Small intestine (tissue), 7 donors: ENCODE measurements around the gene STK33. TPM values are rescaled to one million over a fixed set of nuclear protein-coding genes. Genes with fewer than 3 reads are reported as not detected.
A peak's percentile ranks its signal among the peaks of the same experiment; 100 is the strongest.

ENCODE experiments used
- DNase-seq, 2 donors: peaks; one replicate each; pipeline versions ENCODE4 v3.0.0 to v3.0.0-alpha.2; 2013
- FAIRE-seq: peaks from 2 replicates; lab custom pipeline; 2012; peaks lifted over from hg19 to GRCh38; lab: Jason Lieb, UNC
- H3K27ac ChIP-seq, 3 donors: one replicate each; pipeline ENCODE4 v1.5.1; 2013; ENCODE audit warnings: low read length in 2 of 3, mild to moderate bottlenecking in 2 of 3, control low read depth in 1 of 3, inconsistent platforms in 1 of 3, low read depth in 1 of 3, moderate library complexity in 1 of 3
- H3K27me3 ChIP-seq, 3 donors: one replicate each; pipeline ENCODE4 v1.6.1; 2013; ENCODE audit warnings: low read length in 3 of 3, inconsistent platforms in 1 of 3; ENCODE audit not compliant: control insufficient read depth in 3 of 3, insufficient read depth in 3 of 3
- H3K36me3 ChIP-seq, 3 donors: one replicate each; pipeline ENCODE4 v1.6.1; 2013; ENCODE audit warnings: low read length in 3 of 3, inconsistent platforms in 1 of 3, low read depth in 1 of 3, mild to moderate bottlenecking in 1 of 3, moderate library complexity in 1 of 3; ENCODE audit not compliant: control insufficient read depth in 3 of 3, insufficient read depth in 2 of 3
- H3K4me1 ChIP-seq, 3 donors: one replicate each; pipeline ENCODE4 v1.6.1; 2013; ENCODE audit warnings: low read length in 2 of 3, inconsistent platforms in 1 of 3, low read depth in 1 of 3, mild to moderate bottlenecking in 1 of 3, moderate library complexity in 1 of 3; ENCODE audit not compliant: control insufficient read depth in 3 of 3, insufficient read depth in 2 of 3
- H3K4me3 ChIP-seq, 3 donors: one replicate each; pipeline ENCODE4 v1.5.1; 2013; ENCODE audit warnings: low read length in 3 of 3, control low read depth in 1 of 3, inconsistent platforms in 1 of 3, low read depth in 1 of 3, mild to moderate bottlenecking in 1 of 3, moderate library complexity in 1 of 3
- H3K9me3 ChIP-seq, 2 donors: one replicate each; pipeline ENCODE4 v1.6.1; 2013; ENCODE audit warnings: low read depth in 1 of 2, low read length in 1 of 2; ENCODE audit not compliant: control insufficient read depth in 2 of 2, insufficient read depth in 1 of 2
- WGBS, 3 donors: extraction: QIAGEN DNeasy Blood & Tissue Kit; methylation state at CpG; one replicate each; pipeline ENCODE4 v1.1.7; 2013; 5-methylcytosine and 5-hydroxymethylcytosine counted together
- polyA plus RNA-seq, 4 donors: library from polyadenylated mRNA; stranded (reverse) in 3 of 4; unstranded in 1 of 4; fragments of 200-250 nt in 3 of 4; fragments of 120-200 nt in 1 of 4; gene quantifications; one replicate each; pipeline versions ENCODE4 v1.2.1 to v1.2.3, GENCODE V29; 2013
- donor health status: healthy with polysubstance abuse.
- donor health status: control.
- donor health status: control.
- donor health status: Bipolar disorder and iron deficiency.
- donor health status: healthy.

The STK33 gene
- polyA plus RNA-seq, 4 donors: 0.89 to 5.3 (median 2.5) TPM

DNA sequence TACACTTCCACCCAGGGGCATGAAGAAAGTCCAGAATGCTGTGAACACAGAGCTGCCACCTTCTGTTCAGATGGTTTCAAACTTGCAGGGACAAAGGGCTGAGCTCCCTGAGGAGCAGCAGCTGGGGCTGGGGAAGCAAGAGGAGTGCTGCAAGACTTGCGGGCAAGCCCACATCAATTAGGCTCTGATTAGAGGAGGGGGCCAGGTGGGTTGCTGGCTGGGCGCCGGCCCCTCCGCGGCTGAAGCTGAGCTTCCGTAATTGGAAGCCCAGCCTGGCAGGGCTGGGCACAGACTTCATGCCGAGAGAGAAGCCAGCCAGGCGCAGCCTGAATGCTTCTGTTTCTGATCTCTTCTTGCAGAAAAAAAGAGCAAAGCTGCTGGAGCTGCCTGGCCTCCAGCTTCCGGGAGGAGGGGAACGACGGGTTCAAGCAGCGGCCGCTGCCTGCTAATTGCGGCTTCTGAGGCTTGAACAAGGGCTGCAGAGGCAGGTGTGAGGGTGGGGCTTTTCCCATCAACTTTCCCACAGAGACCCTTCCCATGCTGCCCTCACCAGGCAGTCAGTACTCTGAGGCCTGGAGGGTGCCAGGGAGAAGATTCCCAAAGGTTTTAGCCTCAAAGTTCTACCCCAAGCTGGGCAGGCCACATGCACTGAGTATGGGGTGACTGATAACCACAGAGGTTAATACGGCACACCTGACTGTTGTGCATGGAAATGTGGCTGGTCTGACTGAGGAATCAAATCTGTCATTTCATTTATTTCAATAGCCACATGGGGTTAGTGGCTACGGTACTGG is 239.2 kb downstream of the STK33 start:
- WGBS, 3 donors: 7 to 14% (median 10%) methylated on average over 16 of the region's 16 CpGs
- Histone ChIP-seq H3K4me1 (peaks cover 0 to 29% (median 0%) of the 10 kb centered on the region in 3 donors), H3K36me3 (no peaks in the 10 kb centered on the region), H3K9me3 (no peaks in the 10 kb centered on the region), H3K27me3 (no peaks in the 10 kb centered on the region), H3K27ac (no peak overlapping the region), H3K4me3 (peak overlapping the region in 1 of 3 donors; percentile 13)
- DNase-seq: peak; percentile 56 to 57
- no peak for FAIRE-seq

- Histone ChIP-seq H3K36me3 (no peaks in the 10 kb centered on the region), H3K4me3 (no peak overlapping the region), H3K27me3 (no peaks in the 10 kb centered on the region), H3K27ac (no peak overlapping the region), H3K4me1 (peaks cover 0 to 28% (median 0%) of the 10 kb centered on the region in 3 donors), H3K9me3 (no peaks in the 10 kb centered on the region)
- WGBS, 3 donors: 59 to 74% (median 64%) methylated on average over 13 of the region's 13 CpGs
- FAIRE-seq (no peak), DNase-seq (peak in 1 of 2 donors; percentile 39)
Observed at GRCh38 chr11:8352876-8353505, 241.0 kb downstream of the STK33 start.

GRCh38 chr11:8352103-8352875 is 241.7 kb downstream of the STK33 start:
- H3K4me1 ChIP-seq: peaks cover 0 to 22% (median 0%) of the 10 kb centered on the region in 3 donors
- H3K27me3 ChIP-seq: no peaks in the 10 kb centered on the region
- WGBS, 3 donors: 89 to 93% (median 92%) methylated on average over 4 of the region's 4 CpGs
- DNase-seq (no peak), FAIRE-seq (no peak)
- no peaks in the 10 kb centered on the region for H3K9me3 ChIP-seq
- no peak overlapping the region for H3K27ac ChIP-seq
- H3K4me3 ChIP-seq: no peak overlapping the region
- no peaks in the 10 kb centered on the region for H3K36me3 ChIP-seq

DNA sequence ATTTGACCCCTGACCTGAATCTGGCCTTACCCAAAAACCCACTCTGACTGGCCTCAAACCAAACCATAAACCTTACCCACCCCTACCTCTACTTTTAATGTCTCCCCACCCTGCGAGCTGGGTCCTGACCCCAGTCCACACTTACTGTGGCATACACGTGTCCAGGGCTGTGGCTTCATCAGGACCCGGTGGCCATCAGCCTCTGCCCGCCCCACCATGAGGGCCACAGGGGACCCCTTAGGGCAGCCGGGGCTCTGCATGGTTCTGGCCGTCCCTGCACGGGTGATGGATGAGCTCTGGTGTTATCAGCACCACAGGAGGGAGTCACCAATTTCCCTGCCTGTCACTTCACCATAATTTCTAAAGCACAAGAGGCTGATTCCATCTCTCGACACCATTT is 242.8 kb downstream of the STK33 start:
- DNase-seq (no peak), FAIRE-seq (no peak)
- no peak overlapping the region for H3K27ac ChIP-seq
- peaks cover 0 to 13% (median 0%) of the 10 kb centered on the region in 3 donors for H3K4me1 ChIP-seq
- no peaks in the 10 kb centered on the region for H3K9me3 ChIP-seq
- 81 to 89% (median 84%) methylated on average over 8 of the region's 8 CpGs for WGBS, 3 donors
- H3K36me3 ChIP-seq: no peaks in the 10 kb centered on the region
- peaks cover 0 to 1% (median 0%) of the 10 kb centered on the region in 3 donors for H3K27me3 ChIP-seq
- H3K4me3 ChIP-seq: no peak overlapping the region

- H3K27ac ChIP-seq: no peak overlapping the region
- H3K9me3 ChIP-seq: no peaks in the 10 kb centered on the region
- H3K36me3 ChIP-seq: no peaks in the 10 kb centered on the region
- 92 to 98% (median 94%) methylated on average over 2 of the region's 2 CpGs for WGBS, 3 donors
- H3K4me1 ChIP-seq: no peaks in the 10 kb centered on the region
- FAIRE-seq: no peak
- no peak for DNase-seq
- H3K4me3 ChIP-seq: no peak overlapping the region
- H3K27me3 ChIP-seq: peaks cover 0 to 4% (median 0%) of the 10 kb centered on the region in 3 donors
Observed at GRCh38 chr11:8347978-8348377, 246.1 kb downstream of the STK33 start.

- DNase-seq: no peak
- Histone ChIP-seq H3K27me3 (peaks cover 0 to 4% (median 0%) of the 10 kb centered on the region in 3 donors), H3K4me3 (no peak overlapping the region), H3K36me3 (no peaks in the 10 kb centered on the region), H3K9me3 (no peaks in the 10 kb centered on the region), H3K27ac (no peak overlapping the region), H3K4me1 (no peaks in the 10 kb centered on the region)
- 90 to 92% (median 90%) methylated on average over 16 of the region's 16 CpGs for WGBS, 3 donors
- no peak for FAIRE-seq
Observed at GRCh38 chr11:8346157-8346755, 247.8 kb downstream of the STK33 start.

- no peak for DNase-seq
- H3K9me3 ChIP-seq: no peaks in the 10 kb centered on the region
- no peak overlapping the region for H3K4me3 ChIP-seq
- 74 to 82% (median 75%) methylated on average over 11 of the region's 11 CpGs for WGBS, 3 donors
- peaks cover 0 to 7% (median 1%) of the 10 kb centered on the region in 3 donors for H3K4me1 ChIP-seq
- no peaks in the 10 kb centered on the region for H3K36me3 ChIP-seq
- FAIRE-seq: no peak
- H3K27ac ChIP-seq: no peak overlapping the region
- peaks cover 0 to 4% (median 0%) of the 10 kb centered on the region in 3 donors for H3K27me3 ChIP-seq
Observed at GRCh38 chr11:8345179-8345578, 248.8 kb downstream of the STK33 start.

DNA sequence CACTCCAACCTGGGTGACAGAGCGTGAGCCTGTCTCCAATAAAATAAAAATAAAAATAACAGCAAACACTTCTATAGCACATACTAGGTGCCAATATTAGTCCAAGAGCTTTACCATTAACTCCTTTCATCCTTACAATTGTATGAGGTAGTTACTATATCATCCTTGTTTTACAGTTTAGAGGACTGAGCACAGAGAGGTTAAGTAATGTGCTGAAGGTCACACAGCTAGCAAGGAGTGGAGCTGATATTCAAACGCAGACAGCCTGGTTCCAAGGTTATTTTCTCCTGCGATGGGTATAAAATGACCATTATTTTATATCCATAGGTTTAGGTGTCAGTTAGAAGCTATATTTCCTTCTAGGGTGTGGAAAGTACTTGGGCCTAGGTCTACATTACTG is 249.7 kb downstream of the STK33 start:
- H3K4me3 ChIP-seq: no peak overlapping the region
- WGBS, 3 donors: 67 to 77% (median 75%) methylated on average over 3 of the region's 3 CpGs
- H3K4me1 ChIP-seq: peaks cover 0 to 12% (median 1%) of the 10 kb centered on the region in 3 donors
- DNase-seq (no peak), FAIRE-seq (no peak)
- no peak overlapping the region for H3K27ac ChIP-seq
- no peaks in the 10 kb centered on the region for H3K9me3 ChIP-seq
- H3K27me3 ChIP-seq: peaks cover 0 to 12% (median 0%) of the 10 kb centered on the region in 3 donors
- H3K36me3 ChIP-seq: no peaks in the 10 kb centered on the region
